H1 (cell line): Measurements from ENCODE around the gene KIF11.

ENCODE experiments used
- BCL11A ChIP-seq, 2 experiments: IDR thresholded peaks; one replicate each; pipeline ENCODE4 v1.6.1; 2011; ENCODE audit warnings: low read depth in 2 of 2, low read length in 2 of 2, mild to moderate bottlenecking in 2 of 2
- CHD2 ChIP-seq: IDR thresholded peaks from 2 replicates; pipeline ENCODE4 v1.6.1; 2012; ENCODE audit warnings: low read length, improper control_type of control experiment
- CTCF ChIP-seq, 3 experiments: IDR thresholded peaks; 1 replicate in 2 of 3; 2 replicates in 1 of 3; pipeline versions ENCODE4 v1.5.1 to v1.6.1; 2011; ENCODE audit warnings: low read length in 3 of 3, mild to moderate bottlenecking in 3 of 3, inconsistent platforms in 2 of 3, low read depth in 1 of 3, moderate library complexity in 1 of 3; ENCODE audit not compliant: insufficient read depth in 1 of 3; ENCODE audit errors: control extremely low read depth in 1 of 3
- EGR1 ChIP-seq: IDR thresholded peaks from 2 replicates; pipeline ENCODE4 v1.6.1; 2011; ENCODE audit warnings: low read depth, low read length, borderline replicate concordance
- GTF2F1 ChIP-seq: IDR thresholded peaks from 2 replicates; pipeline ENCODE4 v1.6.1; 2012; ENCODE audit warnings: low read depth, low read length, improper control_type of control experiment, borderline replicate concordance
- HDAC2 ChIP-seq, 2 experiments: fragments of 300-600 bp in 1 of 2; sonication (generic) in 1 of 2; IDR thresholded peaks; 2 replicates each; pipeline ENCODE4 v1.6.1; 2011 to 2012; ENCODE audit warnings: low read depth in 2 of 2, low read length in 2 of 2, mild to moderate bottlenecking in 2 of 2, moderate library complexity in 2 of 2, borderline replicate concordance in 1 of 2, inconsistent platforms in 1 of 2
- MAFK ChIP-seq: IDR thresholded peaks from 2 replicates; pipeline ENCODE4 v1.6.1; 2012; ENCODE audit warnings: low read depth, mild to moderate bottlenecking, improper control_type of control experiment, low read length
- POLR2A ChIP-seq, 2 experiments: IDR thresholded peaks; 1 replicate in 1 of 2; 2 replicates in 1 of 2; pipeline ENCODE4 v1.6.1; 2011; ENCODE audit warnings: low read depth in 2 of 2, low read length in 2 of 2, mild to moderate bottlenecking in 2 of 2; ENCODE audit errors: control extremely low read depth in 1 of 2
- POLR2AphosphoS5 ChIP-seq: IDR thresholded peaks from 2 replicates; pipeline ENCODE4 v1.6.1; 2011; ENCODE audit warnings: low read depth, low read length
- RFX5 ChIP-seq: IDR thresholded peaks from 2 replicates; pipeline ENCODE4 v1.6.1; 2011; ENCODE audit warnings: low read depth, low read length, improper control_type of control experiment, borderline replicate concordance
- YY1 ChIP-seq: IDR thresholded peaks from 2 replicates; pipeline ENCODE4 v1.6.1; 2011; ENCODE audit warnings: low read depth, mild to moderate bottlenecking, low read length
- TF ChIP-seq, protein P1 (sequence below): IDR thresholded peaks from 2 replicates; pipeline ENCODE4 v1.6.1; 2011; ENCODE audit warnings: low read length, improper control_type of control experiment

DNA sequence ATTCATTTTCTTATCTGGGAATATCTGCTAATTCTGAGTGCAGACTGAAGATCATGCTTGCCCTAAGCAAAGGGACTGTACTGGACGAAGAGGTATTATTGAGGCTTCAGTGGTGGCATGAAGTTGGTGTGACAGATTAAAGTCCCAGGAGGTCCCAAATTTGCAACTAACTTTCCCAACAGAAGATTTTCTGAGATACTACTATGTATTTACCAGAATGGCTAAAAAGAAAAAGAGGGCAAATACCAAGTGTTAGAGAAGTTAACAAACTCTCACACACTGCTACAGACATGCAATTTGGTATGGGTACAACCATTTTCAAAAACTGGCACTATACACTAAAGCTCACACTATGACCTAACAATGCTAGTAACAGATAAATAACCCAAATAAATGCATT is 47.4 kb upstream of the KIF11 start:
- TF ChIP-seq GTF2F1, result no peak
- no peak for TF ChIP-seq CTCF (IDR thresholded peaks at IDR 0.05; ENCODE audit: control extremely low read depth in 1 of 3, insufficient read depth in 1 of 3, low read depth in 1 of 3, low read length in 3 of 3)
- no peak for TF ChIP-seq EGR1
- no peak for TF ChIP-seq CHD2
- TF ChIP-seq, protein P1, sequence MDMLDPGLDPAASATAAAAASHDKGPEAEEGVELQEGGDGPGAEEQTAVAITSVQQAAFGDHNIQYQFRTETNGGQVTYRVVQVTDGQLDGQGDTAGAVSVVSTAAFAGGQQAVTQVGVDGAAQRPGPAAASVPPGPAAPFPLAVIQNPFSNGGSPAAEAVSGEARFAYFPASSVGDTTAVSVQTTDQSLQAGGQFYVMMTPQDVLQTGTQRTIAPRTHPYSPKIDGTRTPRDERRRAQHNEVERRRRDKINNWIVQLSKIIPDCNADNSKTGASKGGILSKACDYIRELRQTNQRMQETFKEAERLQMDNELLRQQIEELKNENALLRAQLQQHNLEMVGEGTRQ, result no peak
- no peak for TF ChIP-seq POLR2AphosphoS5
- no peak for TF ChIP-seq HDAC2 (IDR thresholded peaks at IDR 0.05; ENCODE audit: borderline replicate concordance in 1 of 2, low read depth in 2 of 2, low read length in 2 of 2)
- no peak for TF ChIP-seq YY1
- no peak for TF ChIP-seq POLR2A (IDR thresholded peaks at IDR 0.05; ENCODE audit: control extremely low read depth in 1 of 2, low read depth in 2 of 2, low read length in 2 of 2)
- TF ChIP-seq RFX5, result no peak
- TF ChIP-seq MAFK, result no peak
- TF ChIP-seq BCL11A (IDR thresholded peaks at IDR 0.05; ENCODE audit: low read depth in 2 of 2, low read length in 2 of 2), result no peak
